HG02943 (cell line): ENCODE measurements around the gene LY6G6D.

ENCODE experiments used
- ATAC-seq: cut with Tn5 transposase; IDR thresholded peaks from one replicate; pipeline ENCODE4 v1.9.1; 2021; ENCODE audit warnings: mild to moderate bottlenecking, low read depth, moderate library complexity; ENCODE audit not compliant: unreplicated experiment

The LY6G6D gene

GRCh38 chr6:31761343-31761742 lies 46.2 kb downstream of the LY6G6D start:
- no peak for ATAC-seq

DNA sequence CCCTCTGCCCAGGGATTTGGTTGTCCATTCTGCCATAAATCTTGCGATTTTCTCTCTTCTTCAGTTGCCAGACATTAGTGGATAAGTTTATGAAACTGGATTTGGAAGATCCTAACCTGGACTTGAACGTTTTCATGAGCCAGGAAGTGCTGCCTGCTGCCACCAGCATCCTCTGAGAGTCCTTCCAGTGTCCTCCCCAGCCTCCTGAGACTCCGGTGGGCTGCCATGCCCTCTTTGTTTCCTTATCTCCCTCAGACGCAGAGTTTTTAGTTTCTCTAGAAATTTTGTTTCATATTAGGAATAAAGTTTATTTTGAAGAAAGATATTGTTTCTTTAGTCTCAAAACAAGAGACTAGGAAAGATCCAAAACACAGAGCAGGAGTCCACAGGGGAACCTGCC lies 47.2 kb downstream of the LY6G6D start, which contains the start of gene SAPCD1:
Gene SAPCD1 (plus strand): TSS at position 301 of the 400 bp plus-strand sequence. CDS start 399 bp downstream, outside the sequence.
- no peak for ATAC-seq

- ATAC-seq: no peak
Measured at GRCh38 chr6:31762878-31763618, 47.9 kb downstream of the LY6G6D start.

DNA sequence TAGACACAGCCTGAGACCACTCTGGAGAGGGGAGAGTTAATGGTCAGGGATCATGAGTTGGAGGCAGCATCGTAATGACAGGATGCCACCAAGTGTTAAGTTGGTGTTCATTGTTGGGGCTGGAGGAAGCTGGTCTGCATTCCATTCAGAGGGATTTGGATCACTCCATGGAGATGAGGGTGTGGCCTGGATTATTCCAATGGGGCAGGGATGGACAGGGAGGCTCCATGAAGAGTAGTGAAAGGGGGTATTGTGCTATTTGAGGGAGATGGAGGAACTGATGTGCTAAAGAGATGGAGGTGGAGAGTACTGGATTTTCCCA lies 48.4 kb downstream of the LY6G6D start:
- ATAC-seq: no peak

GRCh38 chr6:31764198-31764597 lies 49.0 kb downstream of the LY6G6D start:
- ATAC-seq: no peak

DNA sequence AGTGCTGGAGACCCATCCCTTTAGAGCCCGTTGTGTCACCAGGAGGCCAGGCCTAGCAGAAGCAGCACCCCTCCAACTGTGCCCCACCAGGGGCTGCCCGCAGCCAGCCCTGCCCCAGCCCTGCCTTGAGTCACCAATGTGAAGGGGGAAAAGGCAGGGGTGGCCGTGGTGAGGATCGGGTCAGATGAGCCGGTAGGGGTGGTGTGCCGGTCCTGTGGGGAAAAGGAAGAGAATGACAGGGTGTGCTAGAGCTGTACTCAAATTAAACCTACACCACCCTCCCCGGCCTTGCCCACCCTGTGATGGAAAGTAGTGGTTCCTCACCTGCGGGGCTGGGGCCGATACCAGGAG lies 50.4 kb downstream of the LY6G6D start:
- no peak for ATAC-seq

GRCh38 chr6:31765910-31766794 lies 51.0 kb downstream of the LY6G6D start:
- ATAC-seq: no peak

DNA sequence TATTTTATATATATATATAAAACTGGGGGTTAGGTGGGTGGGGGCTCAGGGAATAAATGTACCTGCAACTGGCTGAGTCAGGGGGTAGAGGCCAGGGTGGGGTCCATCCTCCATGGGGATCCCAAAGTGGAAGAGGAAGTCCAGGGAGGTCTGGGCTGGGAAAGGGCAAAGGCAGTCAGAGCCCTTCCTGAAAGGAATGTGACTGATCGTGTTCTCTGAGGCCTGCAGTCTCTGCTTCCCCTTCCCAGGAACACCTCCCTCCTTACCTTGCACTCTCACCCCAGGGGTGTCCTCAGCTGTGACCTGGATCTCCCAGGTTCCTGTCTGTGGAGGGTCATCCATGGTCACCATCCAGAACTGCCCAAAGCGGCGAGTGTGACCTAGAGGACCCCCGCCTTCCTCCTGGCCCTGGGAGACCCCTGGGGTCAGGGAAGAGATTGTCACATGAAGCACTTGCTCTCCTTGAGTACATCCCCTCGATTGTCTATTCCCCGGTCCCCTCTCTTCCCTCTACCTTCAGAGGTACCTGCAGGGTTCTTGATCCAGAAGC lies 52.0 kb downstream of the LY6G6D start:
- no peak for ATAC-seq
